GM12872 (cell line): Measurements from ENCODE around the gene RMND5B.

Source experiments
- CTCF ChIP-seq: IDR thresholded peaks from 3 replicates; pipeline ENCODE4 v1.5.1; 2011; ENCODE audit warnings: low read depth, mild to moderate bottlenecking, low read length, moderate library complexity; ENCODE audit not compliant: insufficient read depth

Gene RMND5B

DNA sequence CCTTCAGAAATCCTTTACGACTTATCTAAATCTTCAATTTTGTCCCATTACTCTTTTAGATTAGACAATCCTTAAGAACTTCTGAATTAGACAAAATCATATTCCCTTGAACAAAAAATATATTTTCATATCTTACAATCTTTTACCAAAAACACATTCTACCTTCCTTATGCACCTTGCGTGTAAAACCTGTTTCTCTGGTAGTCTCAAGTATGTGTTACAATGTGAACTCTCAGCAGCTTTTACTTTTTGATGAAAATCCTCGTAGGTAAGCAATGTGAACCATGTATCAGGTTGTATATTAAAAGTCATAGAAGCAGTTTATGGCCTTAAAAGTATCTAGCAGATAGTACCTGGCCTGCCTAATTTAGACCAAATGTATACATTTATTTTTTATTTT is 43.6 kb downstream of the RMND5B start:
- no peak for TF ChIP-seq CTCF

- TF ChIP-seq CTCF: no peak
These were observed 46.0 kb downstream of the RMND5B start for GRCh38 chr5:178176791-178177190.

- TF ChIP-seq CTCF: no peak
These were observed 46.8 kb downstream of the RMND5B start for GRCh38 chr5:178177569-178177968.

DNA sequence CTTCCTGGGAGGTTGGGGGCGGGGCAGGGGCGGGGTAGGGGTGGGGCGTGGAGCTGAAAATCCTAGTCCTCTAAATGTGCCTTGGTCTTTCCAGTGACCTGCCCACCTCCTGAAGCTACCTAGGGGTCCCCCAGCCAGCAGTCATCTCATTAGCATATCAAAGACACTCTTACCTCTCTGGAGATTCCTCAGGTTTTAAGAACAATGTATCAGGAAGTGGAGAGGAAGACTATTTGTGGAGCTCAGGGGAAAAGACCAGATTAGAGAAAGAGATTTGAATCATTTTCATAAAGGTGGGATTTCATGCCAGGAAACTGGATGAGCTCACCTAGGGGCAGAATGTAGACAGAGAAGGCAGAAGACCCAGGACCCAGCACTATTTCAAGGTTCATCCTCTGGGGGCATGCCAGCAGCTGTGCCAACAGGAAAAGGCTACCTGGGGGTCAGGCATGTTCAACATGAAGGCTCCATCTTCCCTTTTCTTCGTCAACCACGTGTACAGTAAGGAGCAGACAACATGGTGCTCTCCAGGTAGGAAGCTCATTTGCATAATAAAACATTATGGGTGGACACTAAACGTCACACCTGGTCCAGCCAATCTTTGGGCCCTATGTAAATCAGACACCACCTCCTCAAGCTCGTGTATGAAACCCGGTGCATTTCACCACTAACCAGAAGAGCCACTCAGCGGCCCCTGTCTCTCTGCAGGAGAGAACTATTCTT is 49.5 kb downstream of the RMND5B start:
- no peak for TF ChIP-seq CTCF

- TF ChIP-seq CTCF: no peak
These were observed 51.5 kb downstream of the RMND5B start for GRCh38 chr5:178182158-178182876.

DNA sequence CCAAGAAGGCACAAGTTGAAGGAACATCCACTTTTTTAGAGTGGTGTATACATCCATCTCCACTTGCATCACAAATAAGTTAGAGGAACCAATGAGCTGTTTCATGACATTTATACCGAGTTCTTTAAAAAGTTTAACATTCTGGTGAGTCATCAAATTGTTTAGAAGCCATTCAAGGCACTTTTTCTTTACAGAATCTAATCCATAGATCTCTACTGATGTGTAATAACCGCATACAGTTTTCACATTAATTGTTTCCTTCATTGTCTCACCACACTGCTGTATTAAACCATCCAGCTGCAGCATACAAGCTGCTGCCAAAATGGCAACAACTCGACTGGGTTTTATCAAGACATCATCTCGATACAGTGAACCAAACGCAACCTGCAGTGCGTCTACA is 55.6 kb downstream of the RMND5B start:
- TF ChIP-seq CTCF: no peak

GRCh38 chr5:178187014-178187413 is 56.2 kb downstream of the RMND5B start, which contains the start of gene GMCL2:
Gene GMCL2 (minus strand): TSS chr5:178187371. CDS start chr5:178187299, 72 bp downstream.
- TF ChIP-seq CTCF: no peak
